ENCODE results near the gene NACC2.
"Not testable (repeated sequence)": the region's sequence is repeated elsewhere in the genome, so short reads cannot be mapped to it uniquely, and the experiment has no call there.

The NACC2 gene

GRCh38 chr9:136043441-136043991 lies 51.6 kb downstream of the NACC2 start:
- DNase-seq, result no peak

- DNase-seq, result no peak
Measured at GRCh38 chr9:136042541-136042940, 52.5 kb downstream of the NACC2 start.

GRCh38 chr9:136040848-136041247 lies 54.2 kb downstream of the NACC2 start:
- not testable (repeated sequence) for DNase-seq

GRCh38 chr9:136039488-136039887 lies 55.6 kb downstream of the NACC2 start:
- no peak for DNase-seq

GRCh38 chr9:136036848-136037247 lies 58.2 kb downstream of the NACC2 start:
- no peak for DNase-seq

GRCh38 chr9:136036050-136036449 lies 59.0 kb downstream of the NACC2 start:
- no peak for DNase-seq

GRCh38 chr9:136031741-136032730 lies 63.1 kb downstream of the NACC2 start:
- no peak for DNase-seq

GRCh38 chr9:136031094-136031493 lies 64.0 kb downstream of the NACC2 start:
- DNase-seq, result no peak

GRCh38 chr9:136029556-136029955 lies 65.5 kb downstream of the NACC2 start:
- no peak for DNase-seq

- no peak for DNase-seq
Measured at GRCh38 chr9:136028760-136029470, 66.2 kb downstream of the NACC2 start.

GRCh38 chr9:136026943-136027289 lies 68.2 kb downstream of the NACC2 start:
- DNase-seq, result not testable (repeated sequence)

GRCh38 chr9:136026266-136026942 lies 68.7 kb downstream of the NACC2 start:
- no peak for DNase-seq

- no peak for DNase-seq
Measured at GRCh38 chr9:136025481-136025880, 69.6 kb downstream of the NACC2 start.

- no peak for DNase-seq
Measured at GRCh38 chr9:136024696-136025316, 70.3 kb downstream of the NACC2 start.

- no peak for DNase-seq
Measured at GRCh38 chr9:136024286-136024685, 70.8 kb downstream of the NACC2 start.

- DNase-seq, result no peak
Measured at GRCh38 chr9:136023410-136024225, 71.5 kb downstream of the NACC2 start.

- DNase-seq, result no peak
Measured at GRCh38 chr9:136022731-136023409, 72.2 kb downstream of the NACC2 start.

- DNase-seq, result no peak
Measured at GRCh38 chr9:136021872-136022681, 73.0 kb downstream of the NACC2 start.

- DNase-seq, result no peak
Measured at GRCh38 chr9:136021171-136021871, 73.8 kb downstream of the NACC2 start.

- no peak for DNase-seq
Measured at GRCh38 chr9:136020671-136021070, 74.4 kb downstream of the NACC2 start.

Measured in NCI-H1694 (cell line).